HepG2 (cell line): ENCODE data around the gene SOX12. TPM values are rescaled to one million over a fixed set of nuclear protein-coding genes. Genes with fewer than 3 reads are reported as not detected.
A peak's percentile ranks its signal among the peaks of the same experiment; 100 is the strongest.

Experiments
- HOXA5 ChIP-seq: sonication (generic); formaldehyde crosslinking; IDR thresholded peaks from 2 replicates; pipeline ENCODE4 v1.4.0; 2020; ENCODE audit warnings: missing genetic modification reagents
- MXD3 ChIP-seq: IDR thresholded peaks from 2 replicates; pipeline ENCODE4 v1.6.1; 2016; ENCODE audit warnings: mild to moderate bottlenecking, missing biosample characterization, missing genetic modification reagents
- NKX3-1 ChIP-seq: sonication (generic); formaldehyde crosslinking; IDR thresholded peaks from 2 replicates; pipeline ENCODE4 v1.5.0; 2020; ENCODE audit warnings: missing genetic modification reagents
- SMARCC2 ChIP-seq: fragments of 450-650 bp; IDR thresholded peaks from 2 replicates; pipeline ENCODE4 v1.6.1; 2017; ENCODE audit warnings: antibody characterized with exemption, mild to moderate bottlenecking
- ZBTB33 ChIP-seq: sonication (generic); formaldehyde crosslinking; IDR thresholded peaks from 2 replicates; pipeline ENCODE4 v1.4.0; 2020; ENCODE audit warnings: missing genetic modification reagents
- ZC3H4 ChIP-seq: sonication (generic); formaldehyde crosslinking; IDR thresholded peaks from 2 replicates; pipeline ENCODE4 v1.4.0; 2020; ENCODE audit warnings: missing genetic modification reagents, borderline replicate concordance
- ZKSCAN5 ChIP-seq: sonication (generic); formaldehyde crosslinking; IDR thresholded peaks from 2 replicates; pipeline ENCODE4 v1.5.1; 2020; ENCODE audit warnings: mild to moderate bottlenecking, missing genetic modification reagents
- ZNF142 ChIP-seq: sonication (generic); formaldehyde crosslinking; IDR thresholded peaks from 2 replicates; pipeline ENCODE4 v1.4.0; 2020; ENCODE audit warnings: missing genetic modification reagents
- ZNF180 ChIP-seq: sonication (generic); formaldehyde crosslinking; IDR thresholded peaks from 2 replicates; pipeline ENCODE4 v1.4.0; 2020; ENCODE audit warnings: low read depth, missing genetic modification reagents, borderline replicate concordance
- ZNF235 ChIP-seq: sonication (generic); formaldehyde crosslinking; IDR thresholded peaks from 2 replicates; pipeline ENCODE4 v1.8.1; 2023; ENCODE audit warnings: mild to moderate bottlenecking, missing genetic modification reagents, borderline replicate concordance
- ZNF350 ChIP-seq: sonication (generic); formaldehyde crosslinking; IDR thresholded peaks from 2 replicates; pipeline ENCODE4 v1.4.0; 2020; ENCODE audit warnings: mild to moderate bottlenecking, low read depth, missing genetic modification reagents, borderline replicate concordance
- ZNF512 ChIP-seq: sonication (generic); formaldehyde crosslinking; IDR thresholded peaks from 2 replicates; pipeline ENCODE4 v1.4.0; 2020; ENCODE audit warnings: mild to moderate bottlenecking, missing genetic modification reagents
- ZNF550 ChIP-seq: sonication (generic); formaldehyde crosslinking; IDR thresholded peaks from 2 replicates; pipeline ENCODE4 v1.4.0; 2020; ENCODE audit warnings: mild to moderate bottlenecking, missing genetic modification reagents, borderline replicate concordance
- ZNF580 ChIP-seq: IDR thresholded peaks from 2 replicates; pipeline ENCODE4 v1.6.1; 2016; ENCODE audit warnings: low read depth, borderline replicate concordance
- ZNF713 ChIP-seq: sonication (generic); formaldehyde crosslinking; IDR thresholded peaks from 2 replicates; pipeline ENCODE4 v1.4.0; 2020; ENCODE audit warnings: mild to moderate bottlenecking, missing genetic modification reagents
- ZNF747 ChIP-seq: sonication (generic); formaldehyde crosslinking; IDR thresholded peaks from 2 replicates; pipeline ENCODE4 v1.8.1; 2023; ENCODE audit warnings: missing genetic modification reagents, mild to moderate bottlenecking, borderline replicate concordance
- ZNF766 ChIP-seq: sonication (generic); formaldehyde crosslinking; IDR thresholded peaks from 2 replicates; pipeline ENCODE4 v1.5.0; 2020; ENCODE audit warnings: missing genetic modification reagents, borderline replicate concordance
- polyA plus RNA-seq, 8 experiments: library from polyadenylated mRNA; depleted of rRNA in 3 of 8; stranded (reverse) in 7 of 8; unstranded in 1 of 8; fragments of >200 nt; fragmentation: Illumina TruSeq in 4 of 8; extraction: Trizol in 4 of 8; gene quantifications; 2 replicates each; pipeline versions ENCODE4 v1.2.1 to v1.2.3, GENCODE V29; 2011 to 2016; ENCODE audit warnings: low read depth in 4 of 8, missing spikeins in 1 of 8, mixed read lengths in 1 of 8; ENCODE audit not compliant: insufficient read depth in 1 of 8
- total RNA-seq, 5 experiments: library from RNA; depleted of rRNA; stranded (reverse); fragments of >200 nt; fragmentation: Illumina TruSeq; extraction: Trizol; gene quantifications; 2 replicates each; pipeline ENCODE4 v1.2.3, GENCODE V29; 2016; ENCODE audit warnings: low read depth in 1 of 5

SOX12 gene
- total and polyA plus RNA-seq, 2 of the 13 experiments (the other 11 are each of a cell fraction or from before 2014, with no cell fraction given): 10.0 to 18.7 TPM

GRCh38 chr20:297925-298775 lies 27.2 kb upstream of the SOX12 start (continued):
- TF ChIP-seq MXD3 (CRISPR knock-in tag): peak; percentile 75; the same call in 1 of the 2 replicates
- no peak; the same call in 1 of the 2 replicates for TF ChIP-seq NKX3-1 (CRISPR knock-in tag)
- no peak; the same call in 1 of the 2 replicates for TF ChIP-seq ZC3H4 (CRISPR knock-in tag)
- TF ChIP-seq ZKSCAN5: no peak
- TF ChIP-seq SMARCC2: no peak
- 0 out of 2 replicates have a peak, but pooled peaks have one; percentile 52 for TF ChIP-seq ZNF350
- TF ChIP-seq ZNF180 (CRISPR knock-in tag): no peak
- TF ChIP-seq ZNF580 (CRISPR knock-in tag): peak; percentile 54
- peak; percentile 46 for TF ChIP-seq ZNF235
- no peak for TF ChIP-seq HOXA5
- TF ChIP-seq ZNF713 (CRISPR knock-in tag): no peak
- no peak for TF ChIP-seq ZNF766
- TF ChIP-seq ZNF747 (CRISPR knock-in tag): peak; percentile 54
- TF ChIP-seq ZNF550 (CRISPR knock-in tag): peak; percentile 23
- peak; percentile 28 for TF ChIP-seq ZNF142
- TF ChIP-seq ZNF512 (CRISPR knock-in tag): peak; percentile 57; the same call in 1 of the 2 replicates
- TF ChIP-seq ZBTB33 (CRISPR knock-in tag): peak; percentile 9; the same call in 1 of the 2 replicates
